Activated CD8-positive, alpha-beta T cell treated with anti-CD3 and anti-CD28 coated beads for 36 hours (primary cell): ENCODE results near the gene PTPRD. TPM values are rescaled to one million over a fixed set of nuclear protein-coding genes. Genes with fewer than 3 reads are reported as not detected.
"Not testable (repeated sequence)": the region's sequence is repeated elsewhere in the genome, so short reads cannot be mapped to it uniquely, and the experiment has no call there.

ENCODE experiments used
- ATAC-seq: fragments of 200-7000 bp; cut with Tn5 transposase; one replicate; pipeline ENCODE4 v1.10.0; 2021; ENCODE audit warnings: mild to moderate bottlenecking, moderate library complexity
- CTCF ChIA-PET: fragments of 350-600 bp; sonication (Branson Sonifier 250); formaldehyde crosslinking; loops from one replicate; lab custom pipeline; 2021; ENCODE audit warnings: antibody characterized with exemption; lab: Charles Lee
- POLR2A ChIA-PET: fragments of 350-600 bp; sonication (Branson Sonifier 250); formaldehyde crosslinking; loops from one replicate; lab custom pipeline; 2021; ENCODE audit warnings: antibody characterized with exemption; lab: Charles Lee
- DNase-seq: peaks from one replicate; pipeline ENCODE4 v3.0.0-alpha.2; 2020
- H3K27ac Mint-ChIP-seq: one replicate; pipeline ENCODE4 v1.8.0; 2021; ENCODE audit warnings: mild to moderate bottlenecking, mixed read lengths
- H3K27me3 Mint-ChIP-seq: one replicate; pipeline ENCODE4 v1.8.0; 2021; ENCODE audit warnings: mixed read lengths
- H3K36me3 Mint-ChIP-seq: one replicate; pipeline ENCODE4 v1.8.0; 2021; ENCODE audit warnings: low read depth, mixed read lengths
- H3K4me1 Mint-ChIP-seq: one replicate; pipeline ENCODE4 v1.8.0; 2021; ENCODE audit warnings: low read depth, mixed read lengths
- H3K4me3 Mint-ChIP-seq: one replicate; pipeline ENCODE4 v1.8.0; 2021; ENCODE audit warnings: mild to moderate bottlenecking, moderate library complexity, mixed read lengths
- H3K9me3 Mint-ChIP-seq: one replicate; pipeline ENCODE4 v1.8.0; 2021; ENCODE audit warnings: mixed read lengths
- CTCF ChIP-seq: fragments of 200-600 bp; IDR thresholded peaks from one replicate; pipeline ENCODE4 v1.8.0; 2022; ENCODE audit warnings: antibody characterized with exemption, mild to moderate bottlenecking
- intact Hi-C: fragments of 100-400 bp; cut with micrococcal nuclease; formaldehyde crosslinking; loops from one replicate; pipeline ENCODE4 v1.10.0; 2022
- total RNA-seq, 2 experiments: library from RNA; stranded (reverse); gene quantifications; one replicate each; pipeline ENCODE4 v1.2.3, GENCODE V29; 2021

PTPRD gene
- total RNA-seq, 2 experiments from 2014 or later, result not detected

- intact Hi-C loops, result no loop called here
- POLR2A ChIA-PET, result no interaction called here
Observed at GRCh38 chr9:9100070-9100469, 1512.7 kb downstream of the PTPRD start.

GRCh38 chr9:9099646-9100045, 1513.2 kb downstream of the PTPRD start:
- no peak overlapping the region for H3K27ac Mint-ChIP-seq
- ChIA-PET CTCF (no interaction called here), POLR2A (no interaction called here)
- DNase-seq (no peak), ATAC-seq (no peak)
- no peak for TF ChIP-seq CTCF
- peaks cover 3% of the 10 kb centered on the region for H3K9me3 Mint-ChIP-seq
- H3K36me3 Mint-ChIP-seq, result no peaks in the 10 kb centered on the region
- no peaks in the 10 kb centered on the region for H3K27me3 Mint-ChIP-seq
- no peak overlapping the region for H3K4me3 Mint-ChIP-seq
- H3K4me1 Mint-ChIP-seq, result no peaks in the 10 kb centered on the region
- intact Hi-C loops, result no loop called here

More at GRCh38 chr9:9100070-9100469, 1512.7 kb downstream of the PTPRD start:
- H3K27me3 Mint-ChIP-seq, result no peaks in the 10 kb centered on the region
- no peak for DNase-seq
- ATAC-seq, result no peak
- H3K9me3 Mint-ChIP-seq, result peaks cover 3% of the 10 kb centered on the region
- no peak overlapping the region for H3K27ac Mint-ChIP-seq
- H3K36me3 Mint-ChIP-seq, result no peaks in the 10 kb centered on the region
- no peaks in the 10 kb centered on the region for H3K4me1 Mint-ChIP-seq
- TF ChIP-seq CTCF, result no peak
- H3K4me3 Mint-ChIP-seq, result no peak overlapping the region
- CTCF ChIA-PET, result no interaction called here

- H3K4me1 Mint-ChIP-seq, H3K27ac Mint-ChIP-seq, H3K36me3 Mint-ChIP-seq, intact Hi-C loops, DNase-seq, CTCF ChIA-PET, ATAC-seq, H3K4me3 Mint-ChIP-seq, H3K9me3 Mint-ChIP-seq, H3K27me3 Mint-ChIP-seq, POLR2A ChIA-PET: not testable (repeated sequence)
Observed at GRCh38 chr9:9097254-9097653, 1515.5 kb downstream of the PTPRD start.

- intact Hi-C loops, result no loop called here
- Mint-ChIP-seq H3K4me1 (no peaks in the 10 kb centered on the region), H3K27me3 (no peaks in the 10 kb centered on the region), H3K4me3 (no peak overlapping the region), H3K36me3 (no peaks in the 10 kb centered on the region), H3K9me3 (peaks cover 5% of the 10 kb centered on the region), H3K27ac (no peak overlapping the region)
- TF ChIP-seq CTCF, result no peak
- ChIA-PET POLR2A (no interaction called here), CTCF (no interaction called here)
- no peak for ATAC-seq
- no peak for DNase-seq
Observed at GRCh38 chr9:9091387-9091786, 1521.4 kb downstream of the PTPRD start.

GRCh38 chr9:9079473-9079872, 1533.3 kb downstream of the PTPRD start:
- DNase-seq (no peak), ATAC-seq (no peak)
- peaks cover 7% of the 10 kb centered on the region for H3K9me3 Mint-ChIP-seq
- H3K4me1 Mint-ChIP-seq, result no peaks in the 10 kb centered on the region
- no peak for TF ChIP-seq CTCF
- no peak overlapping the region for H3K4me3 Mint-ChIP-seq
- no peak overlapping the region for H3K27ac Mint-ChIP-seq
- intact Hi-C loops, result no loop called here
- H3K27me3 Mint-ChIP-seq, result no peaks in the 10 kb centered on the region
- POLR2A ChIA-PET, result no interaction called here
- no peaks in the 10 kb centered on the region for H3K36me3 Mint-ChIP-seq
- CTCF ChIA-PET, result no interaction called here

GRCh38 chr9:9078301-9078700, 1534.5 kb downstream of the PTPRD start:
- Mint-ChIP-seq H3K9me3 (peaks cover 7% of the 10 kb centered on the region), H3K27ac (no peak overlapping the region), H3K4me3 (no peak overlapping the region), H3K4me1 (no peaks in the 10 kb centered on the region), H3K27me3 (no peaks in the 10 kb centered on the region), H3K36me3 (no peaks in the 10 kb centered on the region)
- DNase-seq (no peak), ATAC-seq (no peak)
- ChIA-PET POLR2A (no interaction called here), CTCF (interaction anchor here (1.2 kb wide), 1 partner anchor 11 kb away, joined by 3 read pairs; no protein-coding TSS in a partner anchor)
- TF ChIP-seq CTCF, result no peak
- intact Hi-C loops, result no loop called here
